GM23248 (cell line): Measurements from ENCODE around the gene HDHD5. TPM values are rescaled to one million over a fixed set of nuclear protein-coding genes. Genes with fewer than 3 reads are reported as not detected.
A peak's percentile ranks its signal among the peaks of the same experiment; 100 is the strongest.

ENCODE experiments used
- DNase-seq: peaks from one replicate; pipeline ENCODE4 v3.0.0-alpha.2; 2015
- H2AFZ ChIP-seq: fragments of 200-600 bp; sonication (generic); 2 replicates; pipeline ENCODE4 v1.6.1; 2016; ENCODE audit warnings: antibody characterized with exemption
- H3F3A ChIP-seq: fragments of 200-600 bp; sonication (generic); 2 replicates; pipeline ENCODE4 v1.6.1; 2016; ENCODE audit warnings: mild to moderate bottlenecking, antibody characterized with exemption, mixed run types; ENCODE audit not compliant: insufficient read depth
- H3K27ac ChIP-seq: fragments of 200-600 bp; sonication (generic); 2 replicates; pipeline ENCODE4 v1.5.1; 2016; ENCODE audit warnings: mild to moderate bottlenecking
- H3K27me3 ChIP-seq: fragments of 200-600 bp; sonication (generic); replicated peaks from 2 replicates; pipeline ENCODE4 v1.6.1; 2016; ENCODE audit warnings: mild to moderate bottlenecking; ENCODE audit not compliant: insufficient read depth
- H3K36me3 ChIP-seq: fragments of 200-600 bp; sonication (generic); 2 replicates; pipeline ENCODE4 v1.6.1; 2016; ENCODE audit warnings: low read depth, mild to moderate bottlenecking
- H3K4me1 ChIP-seq: fragments of 200-600 bp; sonication (generic); 2 replicates; pipeline ENCODE4 v1.6.1; 2016; ENCODE audit warnings: mild to moderate bottlenecking; ENCODE audit not compliant: insufficient read depth
- H3K4me2 ChIP-seq: fragments of 200-600 bp; sonication (generic); one replicate; pipeline ENCODE4 v1.6.1; 2016; ENCODE audit warnings: mild to moderate bottlenecking; ENCODE audit not compliant: unreplicated experiment
- H3K4me3 ChIP-seq: fragments of 200-600 bp; sonication (generic); 2 replicates; pipeline ENCODE4 v1.5.1; 2016; ENCODE audit warnings: mild to moderate bottlenecking
- H3K79me2 ChIP-seq: fragments of 200-600 bp; sonication (generic); 2 replicates; pipeline ENCODE4 v1.6.1; 2016; ENCODE audit warnings: mild to moderate bottlenecking; ENCODE audit not compliant: insufficient read depth
- H3K9ac ChIP-seq: fragments of 200-600 bp; sonication (generic); 2 replicates; pipeline ENCODE4 v1.6.1; 2016; ENCODE audit warnings: mild to moderate bottlenecking
- H3K9me2 ChIP-seq: fragments of 200-600 bp; sonication (generic); 2 replicates; pipeline ENCODE4 v1.6.1; 2016; ENCODE audit warnings: mixed run types, mild to moderate bottlenecking, moderate library complexity; ENCODE audit not compliant: insufficient read depth
- H3K9me3 ChIP-seq: fragments of 200-600 bp; sonication (generic); one replicate; pipeline ENCODE4 v1.6.1; 2017; ENCODE audit warnings: low read depth
- H4K20me1 ChIP-seq: fragments of 200-600 bp; sonication (generic); 2 replicates; pipeline ENCODE4 v1.6.0; 2016; ENCODE audit not compliant: insufficient read depth
- EZH2 ChIP-seq: fragments of 200-600 bp; sonication (generic); IDR thresholded peaks from 2 replicates; pipeline ENCODE4 v1.6.1; 2018; ENCODE audit warnings: antibody characterized with exemption, mild to moderate bottlenecking; ENCODE audit not compliant: insufficient read depth, poor library complexity, severe bottlenecking
- EZH2phosphoT487 ChIP-seq: fragments of 200-600 bp; sonication (generic); IDR thresholded peaks from 2 replicates; pipeline ENCODE4 v1.6.1; 2018; ENCODE audit warnings: antibody characterized with exemption, moderate library complexity, mild to moderate bottlenecking, low read depth; ENCODE audit not compliant: insufficient read depth
- WGBS, 2 experiments: methylation state at CpG; one replicate each; pipeline ENCODE4 v1.1.6; 2015 to 2017; ENCODE audit warnings: low lambda C conversion rate in 2 of 2, low coverage in 1 of 2; ENCODE audit errors: missing lambda C conversion rate in 2 of 2; 5-methylcytosine and 5-hydroxymethylcytosine counted together
- in situ Hi-C: fragments of 300-500 bp; cut with MboI; formaldehyde crosslinking; loops from 2 replicates; pipeline ENCODE4 v1.15.0; 2020
- polyA plus RNA-seq: library from polyadenylated mRNA; unstranded; fragments of >200 nt; fragmentation: Nextera tagmentation; extraction: Ambion mirVana; gene quantifications from 2 replicates; pipeline ENCODE4 v1.2.1, GENCODE V29; 2016
- total RNA-seq: library from RNA; depleted of rRNA; stranded (reverse); fragments of >200 nt; shearing (Covaris generic); gene quantifications from 2 replicates; pipeline ENCODE4 v1.2.3, GENCODE V29; 2014

Gene HDHD5
- total and polyA plus RNA-seq, 2 experiments from 2014 or later, result 53.2 to 54.5 TPM

- H3K9me2 ChIP-seq, result no peaks in the 10 kb centered on the region
- no peak overlapping the region for H3K4me2 ChIP-seq
- H3K4me1 ChIP-seq, result no peaks in the 10 kb centered on the region
- peaks cover 13% of the 10 kb centered on the region for H4K20me1 ChIP-seq
- H3K36me3 ChIP-seq, result peaks cover 19% of the 10 kb centered on the region; the same call in 1 of the 2 replicates
- peaks cover 47% of the 10 kb centered on the region for H3K79me2 ChIP-seq
- no peaks in the 10 kb centered on the region for H3K9me3 ChIP-seq
- no peaks in the 10 kb centered on the region for H3K27me3 ChIP-seq
- H3K4me3 ChIP-seq, result no peak overlapping the region
- H2AFZ ChIP-seq, result no peak overlapping the region
- TF ChIP-seq EZH2, result no peak
- TF ChIP-seq EZH2phosphoT487, result no peak
- in situ Hi-C loops, result loop anchor here (10.0 kb wide), 1 partner anchor 57 kb away; the partner anchor contains the start of gene HDHD5
- WGBS, 2 experiments, result 99 to 100% methylated on average over 6 of the region's 6 CpGs
- DNase-seq, result no peak
- H3F3A ChIP-seq, result no peaks in the 10 kb centered on the region
- no peak overlapping the region for H3K27ac ChIP-seq
- H3K9ac ChIP-seq, result no peak overlapping the region
Observed at GRCh38 chr22:17097701-17098100, 61.4 kb downstream of the HDHD5 start.

GRCh38 chr22:17097062-17097461 lies 62.0 kb downstream of the HDHD5 start:
- Histone ChIP-seq H3K9ac (no peak overlapping the region), H3K36me3 (peaks cover 16% of the 10 kb centered on the region; the same call in 1 of the 2 replicates), H3K27ac (no peak overlapping the region), H3K9me3 (no peaks in the 10 kb centered on the region), H3F3A (no peaks in the 10 kb centered on the region), H3K4me3 (no peak overlapping the region), H3K9me2 (no peaks in the 10 kb centered on the region), H3K4me1 (no peaks in the 10 kb centered on the region), H3K4me2 (no peak overlapping the region), H3K79me2 (peaks cover 54% of the 10 kb centered on the region), H3K27me3 (no peaks in the 10 kb centered on the region), H2AFZ (no peak overlapping the region), H4K20me1 (peaks cover 13% of the 10 kb centered on the region)
- TF ChIP-seq EZH2, result no peak
- no peak for TF ChIP-seq EZH2phosphoT487
- in situ Hi-C loops, result loop anchor here (10.0 kb wide), 1 partner anchor 58 kb away; the partner anchor contains the start of gene HDHD5
- DNase-seq, result no peak
- WGBS, 2 experiments, result 89 to 92% methylated on average over 6 of the region's 6 CpGs

GRCh38 chr22:17096071-17096470 lies 63.0 kb downstream of the HDHD5 start:
- Histone ChIP-seq H3F3A (no peaks in the 10 kb centered on the region), H3K27me3 (no peaks in the 10 kb centered on the region), H4K20me1 (peaks cover 13% of the 10 kb centered on the region), H3K9ac (no peak overlapping the region), H3K79me2 (peaks cover 64% of the 10 kb centered on the region), H3K4me3 (no peak overlapping the region), H3K9me3 (no peaks in the 10 kb centered on the region), H3K4me1 (no peaks in the 10 kb centered on the region), H3K4me2 (no peak overlapping the region), H2AFZ (no peak overlapping the region), H3K36me3 (peaks cover 16% of the 10 kb centered on the region; the same call in 1 of the 2 replicates), H3K9me2 (no peaks in the 10 kb centered on the region), H3K27ac (no peak overlapping the region)
- in situ Hi-C loops, result loop anchor here (10.0 kb wide), 1 partner anchor 59 kb away; the partner anchor contains the start of gene HDHD5
- no peak for DNase-seq
- WGBS, 2 experiments, result 98 to 99% methylated on average over 7 of the region's 7 CpGs
- TF ChIP-seq EZH2phosphoT487 (no peak), EZH2 (no peak)

GRCh38 chr22:17095538-17095937 lies 63.5 kb downstream of the HDHD5 start:
- peak; percentile 14 for DNase-seq
- TF ChIP-seq EZH2phosphoT487, result no peak
- no peak for TF ChIP-seq EZH2
- Histone ChIP-seq H3K27me3 (no peaks in the 10 kb centered on the region), H3K9me2 (no peaks in the 10 kb centered on the region), H3K27ac (no peak overlapping the region), H3K4me1 (no peaks in the 10 kb centered on the region), H4K20me1 (peaks cover 13% of the 10 kb centered on the region), H3K9ac (no peak overlapping the region), H3K4me2 (no peak overlapping the region), H3K4me3 (no peak overlapping the region), H3K36me3 (peaks cover 16% of the 10 kb centered on the region; the same call in 1 of the 2 replicates), H2AFZ (no peak overlapping the region), H3F3A (no peaks in the 10 kb centered on the region), H3K79me2 (peaks cover 69% of the 10 kb centered on the region), H3K9me3 (no peaks in the 10 kb centered on the region)
- WGBS, 2 experiments, result 88 to 89% methylated on average over 6 of the region's 6 CpGs
- in situ Hi-C loops, result loop anchor here (10.0 kb wide), 1 partner anchor 59 kb away; the partner anchor contains the start of gene HDHD5

- Histone ChIP-seq H3K4me2 (no peak overlapping the region), H3K27ac (no peak overlapping the region), H3K79me2 (peaks cover 94% of the 10 kb centered on the region), H3K9me3 (no peaks in the 10 kb centered on the region), H3K4me3 (no peak overlapping the region), H2AFZ (no peak overlapping the region), H3K9ac (no peak overlapping the region), H3K36me3 (no peaks in the 10 kb centered on the region), H3K27me3 (no peaks in the 10 kb centered on the region), H3K4me1 (no peaks in the 10 kb centered on the region), H3F3A (no peaks in the 10 kb centered on the region), H3K9me2 (no peaks in the 10 kb centered on the region), H4K20me1 (peaks cover 13% of the 10 kb centered on the region)
- DNase-seq, result no peak
- in situ Hi-C loops, result loop anchor here (10.0 kb wide), 1 partner anchor 62 kb away; the partner anchor contains the start of gene HDHD5
- TF ChIP-seq EZH2phosphoT487 (no peak), EZH2 (no peak)
- 98% methylated on average over 3 of the region's 3 CpGs for WGBS, 2 experiments
Observed at GRCh38 chr22:17093081-17093480, 66.0 kb downstream of the HDHD5 start.
